Measurements from ENCODE around the gene CDC27.

- TF ChIP-seq CTCF (conservative IDR thresholded peaks at IDR 0.05; ENCODE audit: low read length) (no peak), EZH2phosphoT487 (IDR thresholded peaks at IDR 0.05; ENCODE audit: borderline replicate concordance, low read depth, low read length) (no peak)
Observed at GRCh38 chr17:47235506-47235905, 46.4 kb upstream of the CDC27 start.

Measured in OCI-LY7 (cell line).